ENCODE results near the gene SYVN1. TPM values are rescaled to one million over a fixed set of nuclear protein-coding genes. Genes with fewer than 3 reads are reported as not detected.
A peak's percentile ranks its signal among the peaks of the same experiment; 100 is the strongest.

The SYVN1 gene
- total and polyA plus RNA-seq, 5 donors = 17.4 to 40.7 (median 32.2) TPM

DNA sequence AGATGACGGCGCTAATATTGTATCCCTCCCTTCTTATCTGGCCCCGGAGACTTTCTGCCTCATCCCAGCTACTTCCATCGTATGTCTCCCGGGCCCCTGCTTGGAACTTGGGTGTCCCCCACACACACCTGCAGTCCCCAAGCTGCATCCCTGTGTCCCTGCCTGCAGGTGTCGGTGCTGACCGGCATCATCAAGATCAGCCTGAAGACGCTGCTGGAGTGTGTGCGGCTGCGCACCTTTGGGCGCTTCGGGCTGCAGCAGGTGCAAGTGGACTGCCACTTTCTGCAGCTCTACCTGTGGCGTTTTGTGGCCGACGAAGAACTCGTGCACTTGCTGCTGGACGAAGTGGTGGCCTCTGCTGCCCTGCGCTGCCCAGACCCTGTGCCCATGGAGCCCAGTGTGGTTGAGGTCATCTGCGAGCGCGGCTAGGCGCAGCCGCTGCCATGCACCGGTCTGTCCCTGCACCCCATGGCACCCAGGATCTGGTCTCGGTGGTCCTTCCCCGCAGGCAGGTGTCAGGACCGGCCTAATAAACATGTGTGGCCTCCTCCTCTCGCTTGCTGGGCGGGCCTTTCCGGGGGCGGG, 23.1 kb downstream of the SYVN1 start:
- Histone ChIP-seq H3K4me1 (ENCODE audit: control insufficient read depth, insufficient read depth, low read length) (no peaks in the 10 kb centered on the region), H3K9me3 (ENCODE audit: control insufficient read depth, low read length) (no peaks in the 10 kb centered on the region), H3K27me3 (ENCODE audit: control insufficient read depth, insufficient read depth) (no peaks in the 10 kb centered on the region), H3K27ac (ENCODE audit: low read length) (no peak overlapping the region), H3K4me3 (ENCODE audit: low read length) (no peak overlapping the region)
- no peak for DNase-seq
- 63% methylated on average over 31 of the region's 31 CpGs for WGBS
- intact Hi-C loops (cut with DNase I) = loop anchor here in 2 of 4 donors (10.0 kb wide), 3 partner anchors 86 to 326 kb away; partner anchors contain the start of genes CDC42BPG (in 1 of the 2) and SNX15 (in 1 of the 2)
- ATAC-seq = peak in 1 of 2 donors; percentile 1

DNA sequence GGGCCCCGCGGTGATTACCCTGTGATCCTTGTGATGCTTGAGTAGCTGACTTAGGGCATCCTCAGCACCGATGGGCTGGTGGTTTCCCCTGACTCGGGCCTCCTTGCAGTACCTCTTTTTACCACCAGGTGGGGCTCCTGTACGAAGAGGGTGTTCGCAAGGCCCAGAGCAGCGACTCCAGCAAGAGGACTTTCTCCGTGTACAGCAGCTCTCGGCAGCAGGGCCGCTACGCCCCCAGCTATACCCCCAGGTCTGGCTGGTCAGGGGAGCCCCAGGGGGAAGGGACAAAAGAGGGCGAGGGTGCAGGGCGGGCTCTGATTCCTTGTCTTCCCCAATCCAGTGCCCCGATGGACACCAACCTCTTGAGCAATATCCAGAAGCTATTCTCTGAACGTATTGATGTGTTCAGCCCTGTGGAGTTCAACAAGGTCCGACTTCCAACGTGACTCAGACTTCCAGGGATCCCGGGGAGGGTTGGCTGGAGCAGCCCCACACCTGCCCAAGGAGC, 23.9 kb downstream of the SYVN1 start:
- Histone ChIP-seq H3K27me3 (ENCODE audit: control insufficient read depth, insufficient read depth) (no peaks in the 10 kb centered on the region), H3K27ac (ENCODE audit: low read length) (no peak overlapping the region), H3K4me3 (ENCODE audit: low read length) (no peak overlapping the region), H3K4me1 (ENCODE audit: control insufficient read depth, insufficient read depth, low read length) (no peaks in the 10 kb centered on the region), H3K9me3 (ENCODE audit: control insufficient read depth, low read length) (no peaks in the 10 kb centered on the region)
- ATAC-seq (peak; percentile 25 to 39), DNase-seq (peak; percentile 82 to 94 (median 92))
- intact Hi-C loops (cut with DNase I) = loop anchor here in 2 of 4 donors (10.0 kb wide), 3 partner anchors 86 to 326 kb away; partner anchors contain the start of genes CDC42BPG (in 1 of the 2) and SNX15 (in 1 of the 2)
- 13% methylated on average over 18 of the region's 18 CpGs for WGBS

DNA sequence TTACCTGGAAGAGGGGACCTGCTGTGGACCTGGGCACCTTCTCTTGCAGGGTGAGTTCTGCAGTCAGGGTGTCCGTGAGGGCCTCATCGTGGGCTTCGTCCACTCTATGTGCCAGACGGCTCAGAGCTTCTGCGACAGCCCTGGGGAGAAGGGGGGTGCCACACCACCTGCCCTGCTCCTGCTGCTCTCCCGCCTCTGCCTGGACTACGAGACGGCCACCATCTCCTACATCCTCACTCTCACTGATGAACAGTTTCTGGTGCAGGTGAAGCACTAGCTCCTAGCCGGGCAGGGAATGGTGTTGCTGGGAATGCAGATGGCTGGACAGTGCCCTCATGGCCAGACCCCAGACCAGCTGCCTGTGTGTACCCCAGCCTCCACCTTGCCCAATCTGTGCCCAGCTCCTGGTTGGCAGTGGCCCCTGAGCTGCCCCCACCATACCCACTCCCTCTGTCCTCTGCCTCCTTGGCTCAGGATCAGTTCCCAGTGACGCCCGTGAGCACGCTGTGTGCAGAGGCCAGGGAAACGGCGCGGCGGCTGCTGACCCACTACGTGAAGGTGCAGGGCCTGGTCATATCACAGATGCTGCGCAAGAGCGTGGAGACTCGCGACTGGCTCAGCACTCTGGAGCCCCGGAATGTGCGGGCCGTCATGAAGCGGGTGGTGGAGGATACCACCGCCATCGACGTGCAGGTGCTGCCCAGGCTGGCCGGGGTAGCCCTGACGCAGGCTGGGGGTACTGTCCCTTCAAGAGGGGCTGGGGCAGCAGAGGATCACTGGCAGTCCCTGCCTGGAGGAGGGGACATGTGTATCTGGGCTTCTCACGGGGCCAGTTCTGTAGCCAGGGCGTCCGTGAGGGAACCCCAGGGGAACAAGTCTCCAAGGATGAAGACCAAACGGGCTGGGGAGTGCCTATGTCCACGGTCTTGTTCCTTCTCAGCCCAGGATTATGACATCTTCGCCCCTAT, 24.8 kb downstream of the SYVN1 start:
- intact Hi-C loops (cut with DNase I) = loop anchor here in 2 of 4 donors (10.0 kb wide), 3 partner anchors 85 to 325 kb away; partner anchors contain the start of genes CDC42BPG (in 1 of the 2) and SNX15 (in 1 of the 2)
- no peaks in the 10 kb centered on the region for H3K4me1 ChIP-seq (ENCODE audit: control insufficient read depth, insufficient read depth, low read length)
- WGBS = 87% methylated on average over 36 of the region's 36 CpGs
- H3K27me3 ChIP-seq (ENCODE audit: control insufficient read depth, insufficient read depth) = no peaks in the 10 kb centered on the region
- no peaks in the 10 kb centered on the region for H3K9me3 ChIP-seq (ENCODE audit: control insufficient read depth, low read length)
- ATAC-seq = no peak
- DNase-seq = peak in 2 of 3 donors; percentile 60 to 62
- no peak overlapping the region for H3K4me3 ChIP-seq (ENCODE audit: low read length)
- no peak overlapping the region for H3K27ac ChIP-seq (ENCODE audit: low read length)

GRCh38 chr11:65108469-65109123, 25.7 kb downstream of the SYVN1 start:
- intact Hi-C loops (cut with DNase I) = no loop called here

DNA sequence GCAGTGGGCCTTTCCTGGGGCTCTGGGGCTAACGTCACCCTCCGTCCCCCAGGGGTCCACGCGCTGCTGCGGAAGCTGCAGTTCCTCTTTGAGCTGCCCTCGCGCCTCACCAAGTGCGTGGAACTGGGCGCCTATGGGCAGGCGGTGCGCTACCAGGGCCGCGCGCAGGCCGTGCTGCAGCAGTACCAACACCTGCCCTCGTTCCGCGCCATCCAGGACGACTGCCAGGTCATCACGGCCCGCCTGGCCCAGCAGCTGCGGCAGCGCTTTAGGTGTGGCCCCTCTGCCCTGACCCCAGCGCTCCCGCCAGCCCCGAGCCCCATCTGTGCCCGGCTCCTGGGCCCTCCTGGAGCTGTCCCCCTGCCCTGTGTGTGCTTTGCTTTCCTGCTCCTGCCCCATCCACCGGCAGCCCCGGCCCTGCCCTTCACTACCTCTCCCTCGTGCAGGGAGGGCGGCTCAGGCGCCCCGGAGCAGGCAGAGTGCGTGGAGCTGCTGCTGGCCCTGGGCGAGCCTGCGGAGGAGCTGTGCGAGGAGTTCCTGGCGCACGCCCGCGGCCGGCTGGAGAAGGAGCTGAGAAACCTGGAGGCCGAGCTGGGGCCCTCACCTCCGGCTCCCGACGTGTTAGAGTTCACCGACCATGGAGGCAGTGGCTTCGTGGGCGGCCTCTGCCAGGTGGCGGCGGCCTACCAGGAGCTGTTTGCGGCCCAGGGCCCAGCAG, 26.4 kb downstream of the SYVN1 start:
- no peak overlapping the region for H3K4me3 ChIP-seq (ENCODE audit: low read length)
- H3K4me1 ChIP-seq (ENCODE audit: control insufficient read depth, insufficient read depth, low read length) = peaks cover 2% of the 10 kb centered on the region
- H3K9me3 ChIP-seq (ENCODE audit: control insufficient read depth, low read length) = no peaks in the 10 kb centered on the region
- no peak for ATAC-seq
- no peaks in the 10 kb centered on the region for H3K27me3 ChIP-seq (ENCODE audit: control insufficient read depth, insufficient read depth)
- 95% methylated on average over 52 of the region's 52 CpGs for WGBS
- intact Hi-C loops (cut with DNase I) = no loop called here
- no peak overlapping the region for H3K27ac ChIP-seq (ENCODE audit: low read length)
- DNase-seq = peak in 2 of 3 donors; percentile 61 to 62

More at GRCh38 chr11:65108469-65109123, 25.7 kb downstream of the SYVN1 start:
- no peak overlapping the region for H3K27ac ChIP-seq (ENCODE audit: low read length)
- H3K9me3 ChIP-seq (ENCODE audit: control insufficient read depth, low read length) = no peaks in the 10 kb centered on the region
- H3K27me3 ChIP-seq (ENCODE audit: control insufficient read depth, insufficient read depth) = no peaks in the 10 kb centered on the region
- DNase-seq (peak in 2 of 3 donors; percentile 22 to 61), ATAC-seq (no peak)
- H3K4me1 ChIP-seq (ENCODE audit: control insufficient read depth, insufficient read depth, low read length) = no peaks in the 10 kb centered on the region
- H3K4me3 ChIP-seq (ENCODE audit: low read length) = no peak overlapping the region
- WGBS = 90% methylated on average over 38 of the region's 38 CpGs

- no peak overlapping the region for H3K4me3 ChIP-seq (ENCODE audit: low read length)
- intact Hi-C loops (cut with DNase I) = no loop called here
- H3K27ac ChIP-seq (ENCODE audit: low read length) = no peak overlapping the region
- DNase-seq (peak in 1 of 3 donors; percentile 33), ATAC-seq (no peak)
- H3K27me3 ChIP-seq (ENCODE audit: control insufficient read depth, insufficient read depth) = no peaks in the 10 kb centered on the region
- WGBS = 94% methylated on average over 15 of the region's 15 CpGs
- H3K4me1 ChIP-seq (ENCODE audit: control insufficient read depth, insufficient read depth, low read length) = peaks cover 7% of the 10 kb centered on the region
- no peaks in the 10 kb centered on the region for H3K9me3 ChIP-seq (ENCODE audit: control insufficient read depth, low read length)
Observed at GRCh38 chr11:65107078-65107477, 27.2 kb downstream of the SYVN1 start.

GRCh38 chr11:65104628-65105027, 29.7 kb downstream of the SYVN1 start:
- 67% methylated on average over 4 of the region's 4 CpGs for WGBS
- Histone ChIP-seq H3K27me3 (ENCODE audit: control insufficient read depth, insufficient read depth) (no peaks in the 10 kb centered on the region), H3K9me3 (ENCODE audit: control insufficient read depth, low read length) (no peaks in the 10 kb centered on the region), H3K27ac (ENCODE audit: low read length) (peak overlapping the region; percentile 65), H3K4me1 (ENCODE audit: control insufficient read depth, insufficient read depth, low read length) (peaks cover 9% of the 10 kb centered on the region), H3K4me3 (ENCODE audit: low read length) (no peak overlapping the region)
- intact Hi-C loops (cut with DNase I) = no loop called here
- DNase-seq = peak in 1 of 3 donors; percentile 65
- no peak for ATAC-seq

DNA sequence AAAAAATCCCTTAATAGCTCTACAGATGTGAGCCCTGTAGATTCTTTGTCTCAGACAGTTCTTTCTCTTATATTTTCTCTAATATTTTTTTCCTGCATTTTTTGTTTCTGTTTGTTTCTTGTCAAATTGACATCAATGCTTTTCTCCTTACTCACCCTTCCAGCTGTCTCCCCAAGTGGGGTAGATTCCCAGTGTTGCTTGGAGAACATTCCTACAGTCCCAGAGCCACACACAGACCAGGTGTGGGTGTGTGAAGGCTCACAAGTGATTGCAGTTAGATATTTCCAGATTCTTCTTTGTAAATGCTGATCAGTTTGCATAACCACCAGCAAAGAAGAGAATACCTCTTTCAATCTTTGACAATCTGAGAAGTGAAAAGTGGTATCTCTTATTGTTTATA, 30.8 kb downstream of the SYVN1 start:
- DNase-seq = no peak
- peak overlapping the region; percentile 76 for H3K27ac ChIP-seq (ENCODE audit: low read length)
- peaks cover 9% of the 10 kb centered on the region for H3K4me1 ChIP-seq (ENCODE audit: control insufficient read depth, insufficient read depth, low read length)
- ATAC-seq = no peak
- intact Hi-C loops (cut with DNase I) = no loop called here
- no peak overlapping the region for H3K4me3 ChIP-seq (ENCODE audit: low read length)
- no peaks in the 10 kb centered on the region for H3K27me3 ChIP-seq (ENCODE audit: control insufficient read depth, insufficient read depth)
- no peaks in the 10 kb centered on the region for H3K9me3 ChIP-seq (ENCODE audit: control insufficient read depth, low read length)

DNA sequence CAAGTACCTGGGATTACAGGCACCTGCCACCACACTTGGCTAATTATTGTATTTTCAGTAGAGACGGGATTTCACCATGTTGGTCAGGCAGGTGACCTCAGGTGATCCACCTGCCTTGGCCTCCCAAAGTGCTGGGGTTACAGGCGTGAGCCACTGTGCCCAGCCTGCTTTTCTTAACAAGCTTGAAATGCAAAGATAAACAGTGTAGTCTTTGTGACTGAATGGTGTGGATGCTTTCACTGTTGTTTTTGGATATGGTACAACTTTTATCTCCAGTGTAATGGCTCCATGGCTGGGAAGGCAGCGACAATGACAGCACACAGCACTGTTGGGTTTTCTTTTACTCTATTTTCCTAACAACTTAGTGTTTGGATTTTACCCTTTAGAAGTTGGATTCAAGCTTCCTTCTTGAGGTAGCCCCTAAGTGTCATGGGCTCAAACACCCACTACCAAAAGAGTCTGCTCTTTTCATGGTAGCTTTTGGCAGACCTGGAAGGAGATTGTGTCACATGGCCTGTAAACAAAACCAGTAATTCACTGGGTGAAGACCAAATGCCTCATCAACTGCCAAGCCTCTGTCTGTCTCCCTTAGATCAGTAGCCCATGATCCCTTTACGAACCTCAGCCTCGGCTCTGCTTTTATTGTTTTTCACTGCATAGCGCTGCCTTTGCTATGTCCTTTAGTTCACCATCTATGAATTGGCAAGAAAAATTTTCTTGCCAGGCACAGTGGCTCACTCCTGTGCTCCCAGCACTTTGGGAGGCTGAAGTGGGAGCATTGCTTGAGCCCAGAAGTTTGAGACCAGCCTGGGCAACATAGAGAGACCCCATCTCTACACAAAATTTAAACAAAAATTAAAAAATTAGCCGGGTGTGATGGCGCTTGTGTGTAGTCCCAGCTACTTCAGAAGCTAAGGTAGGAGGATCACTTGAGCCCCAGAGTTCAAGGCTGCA, 31.9 kb downstream of the SYVN1 start:
- Histone ChIP-seq H3K4me1 (ENCODE audit: control insufficient read depth, insufficient read depth, low read length) (peaks cover 9% of the 10 kb centered on the region), H3K4me3 (ENCODE audit: low read length) (no peak overlapping the region), H3K9me3 (ENCODE audit: control insufficient read depth, low read length) (no peaks in the 10 kb centered on the region), H3K27ac (ENCODE audit: low read length) (peak overlapping the region; percentile 88), H3K27me3 (ENCODE audit: control insufficient read depth, insufficient read depth) (no peaks in the 10 kb centered on the region)
- DNase-seq (peak in 1 of 3 donors; percentile 62), ATAC-seq (peak; percentile 78 to 83)
- 57% methylated on average over 8 of the region's 8 CpGs for WGBS
- intact Hi-C loops (cut with DNase I) = no loop called here

Data from right cardiac atrium (tissue), 5 donors.